Ishikawa (cell line): ENCODE data around the gene ARHGEF26.

Source experiments
- CEBPB ChIP-seq: IDR thresholded peaks from 2 replicates; pipeline ENCODE4 v1.6.1; 2012
- CREB1 ChIP-seq: IDR thresholded peaks from 2 replicates; pipeline ENCODE4 v1.6.1; 2012; ENCODE audit warnings: low read depth
- EGR1 ChIP-seq: IDR thresholded peaks from 2 replicates; pipeline ENCODE4 v1.6.1; 2012
- EP300 ChIP-seq: IDR thresholded peaks from 2 replicates; pipeline ENCODE4 v1.6.1; 2012; ENCODE audit warnings: borderline replicate concordance
- FOXM1 ChIP-seq: IDR thresholded peaks from 2 replicates; pipeline ENCODE4 v1.6.1; 2012; ENCODE audit warnings: low read depth, borderline replicate concordance
- MAX ChIP-seq: IDR thresholded peaks from 2 replicates; pipeline ENCODE4 v1.6.1; 2012
- NFIC ChIP-seq: IDR thresholded peaks from 2 replicates; pipeline ENCODE4 v1.6.1; 2012
- RAD21 ChIP-seq: IDR thresholded peaks from 2 replicates; pipeline ENCODE4 v1.6.1; 2012; ENCODE audit warnings: low read depth
- REST ChIP-seq: IDR thresholded peaks from 2 replicates; pipeline ENCODE4 v1.6.1; 2012; ENCODE audit warnings: low read depth, mild to moderate bottlenecking
- TAF1 ChIP-seq: IDR thresholded peaks from 2 replicates; pipeline ENCODE4 v1.6.1; 2012; ENCODE audit warnings: low read depth, mild to moderate bottlenecking
- TCF12 ChIP-seq: IDR thresholded peaks from 2 replicates; pipeline ENCODE4 v1.6.1; 2012; ENCODE audit warnings: low read depth
- TEAD4 ChIP-seq: IDR thresholded peaks from 2 replicates; pipeline ENCODE4 v1.6.1; 2012
- USF1 ChIP-seq: IDR thresholded peaks from 2 replicates; pipeline ENCODE4 v1.6.1; 2012
- YY1 ChIP-seq: IDR thresholded peaks from 2 replicates; pipeline ENCODE4 v1.6.1; 2012; ENCODE audit warnings: low read depth
- ZBTB7A ChIP-seq: IDR thresholded peaks from 2 replicates; pipeline ENCODE4 v1.6.1; 2012; ENCODE audit warnings: low read depth

The ARHGEF26 gene

GRCh38 chr3:154197751-154198150 lies 76.6 kb downstream of the ARHGEF26 start:
- TF ChIP-seq YY1 (no peak), TAF1 (no peak), RAD21 (no peak), TCF12 (no peak), NFIC (no peak), FOXM1 (no peak), MAX (no peak)

- TF ChIP-seq ZBTB7A (no peak), NFIC (no peak), CEBPB (no peak), EGR1 (no peak), TEAD4 (no peak), USF1 (no peak), RAD21 (no peak), FOXM1 (no peak), YY1 (no peak), TAF1 (no peak), EP300 (no peak), TCF12 (no peak), REST (no peak)
These were observed 88.3 kb downstream of the ARHGEF26 start for GRCh38 chr3:154209499-154209898.

GRCh38 chr3:154210986-154211385 lies 89.8 kb downstream of the ARHGEF26 start:
- TF ChIP-seq ZBTB7A (no peak), MAX (no peak), NFIC (no peak), TAF1 (no peak), YY1 (no peak), REST (no peak), EGR1 (no peak), TCF12 (no peak), EP300 (no peak), CREB1 (no peak), CEBPB (no peak), FOXM1 (no peak), RAD21 (no peak)

GRCh38 chr3:154214306-154214705 lies 93.1 kb downstream of the ARHGEF26 start:
- TF ChIP-seq FOXM1: no peak
- TF ChIP-seq REST: no peak
- no peak for TF ChIP-seq CEBPB
- TF ChIP-seq TCF12: no peak
- no peak for TF ChIP-seq ZBTB7A
- no peak for TF ChIP-seq USF1
- no peak for TF ChIP-seq YY1
- TF ChIP-seq TAF1: no peak
- TF ChIP-seq MAX: no peak
- no peak for TF ChIP-seq CREB1
- no peak for TF ChIP-seq NFIC
- TF ChIP-seq EGR1: no peak
- TF ChIP-seq TEAD4: no peak
- no peak for TF ChIP-seq RAD21
- no peak for TF ChIP-seq EP300
